IMR-90 (cell line): ENCODE results near the gene ALAS1.

ENCODE experiments used
- NFE2L2 ChIP-seq: fragments of 150-350 bp; IDR thresholded peaks from 2 replicates; pipeline ENCODE4 v1.6.1; 2016; ENCODE audit warnings: low read depth, mild to moderate bottlenecking, low read length
- POLR2A ChIP-seq: IDR thresholded peaks from 2 replicates; pipeline ENCODE4 v1.6.1; 2012; ENCODE audit warnings: mild to moderate bottlenecking, low read depth, low read length
- USF2 ChIP-seq: fragments of 150-350 bp; IDR thresholded peaks from 2 replicates; pipeline ENCODE4 v1.6.1; 2017; ENCODE audit warnings: mild to moderate bottlenecking, antibody characterized with exemption, low read length, low read depth
- TF ChIP-seq, protein P1 (sequence below): conservative IDR thresholded peaks from 2 replicates; pipeline ENCODE4 v1.5.1; 2012; ENCODE audit warnings: mild to moderate bottlenecking, low read depth, low read length, improper control_type of control experiment

DNA sequence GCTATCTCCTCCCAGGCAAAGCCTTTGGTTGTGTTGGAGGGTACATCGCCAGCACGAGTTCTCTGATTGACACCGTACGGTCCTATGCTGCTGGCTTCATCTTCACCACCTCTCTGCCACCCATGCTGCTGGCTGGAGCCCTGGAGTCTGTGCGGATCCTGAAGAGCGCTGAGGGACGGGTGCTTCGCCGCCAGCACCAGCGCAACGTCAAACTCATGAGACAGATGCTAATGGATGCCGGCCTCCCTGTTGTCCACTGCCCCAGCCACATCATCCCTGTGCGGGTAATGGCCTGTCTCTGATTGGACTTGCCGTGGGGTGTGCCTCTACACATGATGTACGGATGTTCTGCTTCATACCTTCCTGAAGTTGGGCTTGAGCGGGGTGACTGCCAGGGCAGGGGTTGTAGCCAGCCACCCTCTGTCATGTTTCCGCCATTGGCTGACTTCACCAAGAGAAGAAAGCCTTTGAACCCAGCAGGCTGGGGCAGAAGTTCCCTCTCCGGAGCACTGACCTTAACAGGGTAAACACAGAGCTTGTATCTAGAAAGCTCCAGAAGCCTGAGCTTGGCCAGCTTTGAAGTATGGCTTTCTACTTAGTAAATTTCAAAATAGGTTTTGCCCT, 13.4 kb downstream of the ALAS1 start:
- TF ChIP-seq, protein P1, sequence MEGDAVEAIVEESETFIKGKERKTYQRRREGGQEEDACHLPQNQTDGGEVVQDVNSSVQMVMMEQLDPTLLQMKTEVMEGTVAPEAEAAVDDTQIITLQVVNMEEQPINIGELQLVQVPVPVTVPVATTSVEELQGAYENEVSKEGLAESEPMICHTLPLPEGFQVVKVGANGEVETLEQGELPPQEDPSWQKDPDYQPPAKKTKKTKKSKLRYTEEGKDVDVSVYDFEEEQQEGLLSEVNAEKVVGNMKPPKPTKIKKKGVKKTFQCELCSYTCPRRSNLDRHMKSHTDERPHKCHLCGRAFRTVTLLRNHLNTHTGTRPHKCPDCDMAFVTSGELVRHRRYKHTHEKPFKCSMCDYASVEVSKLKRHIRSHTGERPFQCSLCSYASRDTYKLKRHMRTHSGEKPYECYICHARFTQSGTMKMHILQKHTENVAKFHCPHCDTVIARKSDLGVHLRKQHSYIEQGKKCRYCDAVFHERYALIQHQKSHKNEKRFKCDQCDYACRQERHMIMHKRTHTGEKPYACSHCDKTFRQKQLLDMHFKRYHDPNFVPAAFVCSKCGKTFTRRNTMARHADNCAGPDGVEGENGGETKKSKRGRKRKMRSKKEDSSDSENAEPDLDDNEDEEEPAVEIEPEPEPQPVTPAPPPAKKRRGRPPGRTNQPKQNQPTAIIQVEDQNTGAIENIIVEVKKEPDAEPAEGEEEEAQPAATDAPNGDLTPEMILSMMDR, result no peak
- no peak for TF ChIP-seq POLR2A
- no peak for TF ChIP-seq NFE2L2
- TF ChIP-seq USF2, result no peak
